ENCODE measurements around the gene BHLHA15. TPM values are rescaled to one million over a fixed set of nuclear protein-coding genes. Genes with fewer than 3 reads are reported as not detected.

BHLHA15 gene
- total RNA-seq, 1 experiment from 2014 or later: 5.2 TPM

DNA sequence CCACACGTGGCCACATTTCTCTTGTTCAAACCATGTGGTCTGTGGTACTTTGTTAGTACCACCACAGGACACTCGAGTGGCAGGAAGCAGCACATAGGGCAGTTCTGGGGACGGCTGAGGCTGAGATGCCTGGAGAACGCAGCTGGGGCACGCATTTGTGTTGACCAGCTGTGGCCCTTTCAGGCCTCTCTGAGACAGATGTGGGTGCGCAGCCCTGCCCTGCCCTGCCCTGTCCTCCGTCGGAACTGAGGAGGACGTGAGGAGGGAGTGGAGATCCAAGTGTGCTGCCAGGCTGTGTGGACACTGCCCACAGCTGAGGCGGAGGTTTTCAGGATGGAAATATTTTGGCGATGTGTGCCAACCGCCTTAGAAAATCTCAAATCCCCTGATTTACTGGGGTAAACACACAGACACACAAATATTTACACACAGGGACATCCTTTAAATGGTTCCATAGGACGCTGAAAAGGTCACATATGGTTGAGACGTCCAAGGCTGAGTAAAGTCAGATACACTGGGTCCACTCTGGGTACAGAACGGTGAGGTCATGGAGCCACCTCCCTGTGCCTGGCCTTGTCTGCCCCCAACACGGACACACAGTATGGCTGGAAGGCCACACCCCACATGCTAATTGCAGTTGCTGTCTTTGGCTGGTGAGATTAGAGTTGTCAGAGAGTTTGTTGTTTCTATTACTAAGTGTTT, 14.8 kb downstream of the BHLHA15 start:
- no peak overlapping the region for H3K9ac ChIP-seq (ENCODE audit: low read length)
- intact Hi-C loops (cut with micrococcal nuclease): no loop called here
- H3K4me1 ChIP-seq (ENCODE audit: control insufficient read depth in 1 of 2, insufficient read depth in 2 of 2, low read length in 2 of 2): no peaks in the 10 kb centered on the region
- no TSS peak for BruUV-seq (replicated peaks)
- H4K20me1 ChIP-seq (ENCODE audit: insufficient read depth): no peaks in the 10 kb centered on the region
- H3K27ac ChIP-seq (ENCODE audit: low read depth, low read length): no peak overlapping the region
- ChIA-PET POLR2A (no interaction called here), RAD21 (ENCODE audit: low non-redundant PET in 1 of 2, low total read pairs in 2 of 2, uncharacterized antibody in 2 of 2, unreplicated experiment in 2 of 2) (no interaction called here), CTCF (no interaction called here)
- ATAC-seq: no peak
- H2AFZ ChIP-seq (ENCODE audit: low read depth, low read length, poor library complexity, severe bottlenecking): no peak overlapping the region
- no peaks in the 10 kb centered on the region for H3K27me3 ChIP-seq (ENCODE audit: insufficient read depth, low read length)
- H3K9me3 ChIP-seq (ENCODE audit: control insufficient read depth in 1 of 2, insufficient read depth in 1 of 2, low read depth in 1 of 2, low read length in 2 of 2): no peaks in the 10 kb centered on the region
- no peaks in the 10 kb centered on the region for H3K9me2 ChIP-seq (ENCODE audit: insufficient read depth)
- TF ChIP-seq CEBPB (IDR thresholded peaks at IDR 0.05; ENCODE audit: low read depth): no peak
- no peak for TF ChIP-seq TCF7L2 (IDR thresholded peaks at IDR 0.05; ENCODE audit: borderline replicate concordance, extremely low read depth, insufficient read depth, insufficient read length)
- TF ChIP-seq MAX (IDR thresholded peaks at IDR 0.05): no peak
- TF ChIP-seq, protein P1, sequence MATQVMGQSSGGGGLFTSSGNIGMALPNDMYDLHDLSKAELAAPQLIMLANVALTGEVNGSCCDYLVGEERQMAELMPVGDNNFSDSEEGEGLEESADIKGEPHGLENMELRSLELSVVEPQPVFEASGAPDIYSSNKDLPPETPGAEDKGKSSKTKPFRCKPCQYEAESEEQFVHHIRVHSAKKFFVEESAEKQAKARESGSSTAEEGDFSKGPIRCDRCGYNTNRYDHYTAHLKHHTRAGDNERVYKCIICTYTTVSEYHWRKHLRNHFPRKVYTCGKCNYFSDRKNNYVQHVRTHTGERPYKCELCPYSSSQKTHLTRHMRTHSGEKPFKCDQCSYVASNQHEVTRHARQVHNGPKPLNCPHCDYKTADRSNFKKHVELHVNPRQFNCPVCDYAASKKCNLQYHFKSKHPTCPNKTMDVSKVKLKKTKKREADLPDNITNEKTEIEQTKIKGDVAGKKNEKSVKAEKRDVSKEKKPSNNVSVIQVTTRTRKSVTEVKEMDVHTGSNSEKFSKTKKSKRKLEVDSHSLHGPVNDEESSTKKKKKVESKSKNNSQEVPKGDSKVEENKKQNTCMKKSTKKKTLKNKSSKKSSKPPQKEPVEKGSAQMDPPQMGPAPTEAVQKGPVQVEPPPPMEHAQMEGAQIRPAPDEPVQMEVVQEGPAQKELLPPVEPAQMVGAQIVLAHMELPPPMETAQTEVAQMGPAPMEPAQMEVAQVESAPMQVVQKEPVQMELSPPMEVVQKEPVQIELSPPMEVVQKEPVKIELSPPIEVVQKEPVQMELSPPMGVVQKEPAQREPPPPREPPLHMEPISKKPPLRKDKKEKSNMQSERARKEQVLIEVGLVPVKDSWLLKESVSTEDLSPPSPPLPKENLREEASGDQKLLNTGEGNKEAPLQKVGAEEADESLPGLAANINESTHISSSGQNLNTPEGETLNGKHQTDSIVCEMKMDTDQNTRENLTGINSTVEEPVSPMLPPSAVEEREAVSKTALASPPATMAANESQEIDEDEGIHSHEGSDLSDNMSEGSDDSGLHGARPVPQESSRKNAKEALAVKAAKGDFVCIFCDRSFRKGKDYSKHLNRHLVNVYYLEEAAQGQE (IDR thresholded peaks at IDR 0.05; ENCODE audit: low read depth): no peak
- no peak for TF ChIP-seq FOSL1 (IDR thresholded peaks at IDR 0.05; ENCODE audit: low read depth)
- no peak overlapping the region for H3K4me2 ChIP-seq (ENCODE audit: low read length)
- H3K4me3 ChIP-seq (replicated peaks in 1 of 2; ENCODE audit: low read depth in 1 of 2, low read length in 2 of 2): no peak overlapping the region
- no peak for DNase-seq (ENCODE audit: low read depth, low spot score)
- H3K36me3 ChIP-seq (ENCODE audit: control insufficient read depth in 1 of 2, insufficient read depth in 2 of 2, low read length in 2 of 2): no peaks in the 10 kb centered on the region
- H3K79me2 ChIP-seq (ENCODE audit: insufficient read depth, low read length): no peaks in the 10 kb centered on the region

- CTCF ChIA-PET: no interaction called here
- Histone ChIP-seq H4K20me1 (ENCODE audit: insufficient read depth) (no peaks in the 10 kb centered on the region), H3K9me2 (ENCODE audit: insufficient read depth) (no peaks in the 10 kb centered on the region), H3K4me3 (replicated peaks in 1 of 2; ENCODE audit: low read depth in 1 of 2, low read length in 2 of 2) (no peak overlapping the region), H2AFZ (ENCODE audit: low read depth, low read length, poor library complexity, severe bottlenecking) (no peak overlapping the region), H3K27ac (ENCODE audit: low read depth, low read length) (no peak overlapping the region), H3K4me1 (ENCODE audit: control insufficient read depth in 1 of 2, insufficient read depth in 2 of 2, low read length in 2 of 2) (no peaks in the 10 kb centered on the region), H3K9ac (ENCODE audit: low read length) (no peak overlapping the region), H3K79me2 (ENCODE audit: insufficient read depth, low read length) (no peaks in the 10 kb centered on the region), H3K27me3 (ENCODE audit: insufficient read depth, low read length) (no peaks in the 10 kb centered on the region), H3K9me3 (ENCODE audit: control insufficient read depth in 1 of 2, insufficient read depth in 1 of 2, low read depth in 1 of 2, low read length in 2 of 2) (no peaks in the 10 kb centered on the region), H3K4me2 (ENCODE audit: low read length) (no peak overlapping the region), H3K36me3 (ENCODE audit: control insufficient read depth in 1 of 2, insufficient read depth in 2 of 2, low read length in 2 of 2) (no peaks in the 10 kb centered on the region)
- intact Hi-C loops (cut with micrococcal nuclease): no loop called here
- ATAC-seq (no peak), DNase-seq (ENCODE audit: low read depth, low spot score) (no peak)
- RAD21 ChIA-PET (ENCODE audit: low non-redundant PET in 1 of 2, low total read pairs in 2 of 2, uncharacterized antibody in 2 of 2, unreplicated experiment in 2 of 2): no interaction called here
- no TSS peak for BruUV-seq (replicated peaks)
- POLR2A ChIA-PET: no interaction called here
- TF ChIP-seq SRF (IDR thresholded peaks at IDR 0.05; ENCODE audit: low read depth): no peak
- no peak for TF ChIP-seq FOSL1 (IDR thresholded peaks at IDR 0.05; ENCODE audit: low read depth)
Observed at GRCh38 chr7:98227939-98228338, 16.7 kb downstream of the BHLHA15 start.
